Astrocyte of the spinal cord (primary cell): ENCODE data around the gene TALDO1.

ENCODE experiments used
- DNase-seq: peaks from one replicate; pipeline ENCODE4 v3.0.0; 2011; ENCODE audit warnings: low read depth, low spot score
- H3K4me3 ChIP-seq: 2 replicates; pipeline ENCODE4 v1.5.1; 2011; ENCODE audit warnings: low read depth, mild to moderate bottlenecking, low read length, moderate library complexity
- CTCF ChIP-seq: IDR thresholded peaks from 2 replicates; pipeline ENCODE4 v1.5.1; 2012; ENCODE audit warnings: low read depth, mild to moderate bottlenecking, low read length, inconsistent platforms
- in situ Hi-C: cut with HindIII; loops from 2 replicates; pipeline ENCODE4 v1.10.0; 2017; ENCODE audit warnings: low sequenced_read_pairs

Gene TALDO1

DNA sequence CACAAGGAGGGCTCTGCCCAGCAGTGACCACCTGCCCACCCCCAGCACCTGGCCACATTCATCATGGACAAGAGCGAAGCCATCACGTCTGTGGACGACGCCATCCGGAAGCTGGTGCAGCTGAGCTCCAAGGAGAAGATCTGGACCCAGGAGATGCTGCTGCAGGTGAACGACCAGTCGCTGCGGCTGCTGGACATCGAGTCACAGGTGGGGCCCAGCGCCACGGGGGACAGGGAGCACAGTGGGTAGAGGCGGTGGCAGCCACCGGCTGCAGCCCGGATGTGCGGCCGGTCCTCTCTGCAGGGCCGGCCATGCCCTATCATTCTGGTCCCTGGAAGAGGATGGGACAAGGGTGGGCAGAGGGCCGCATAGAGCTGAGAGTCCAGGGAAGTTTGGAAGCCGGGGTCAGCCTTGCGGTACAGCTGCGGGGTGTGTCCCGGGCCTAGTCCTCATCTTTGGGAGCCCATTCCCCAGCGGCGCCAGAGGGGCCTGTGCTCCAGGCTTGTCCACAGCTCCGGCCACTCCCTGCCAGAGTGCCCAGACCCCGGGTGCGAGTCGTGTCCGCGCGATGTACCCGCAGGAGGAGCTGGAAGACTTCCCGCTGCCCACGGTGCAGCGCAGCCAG lies 27.1 kb upstream of the TALDO1 start:
- in situ Hi-C loops = no loop called here
- no peak overlapping the region for H3K4me3 ChIP-seq
- DNase-seq = no peak
- TF ChIP-seq CTCF = no peak

- TF ChIP-seq CTCF = no peak
- no peak overlapping the region for H3K4me3 ChIP-seq
- DNase-seq = no peak
- in situ Hi-C loops = no loop called here
Observed at GRCh38 chr11:720642-721246, 26.5 kb upstream of the TALDO1 start.

DNA sequence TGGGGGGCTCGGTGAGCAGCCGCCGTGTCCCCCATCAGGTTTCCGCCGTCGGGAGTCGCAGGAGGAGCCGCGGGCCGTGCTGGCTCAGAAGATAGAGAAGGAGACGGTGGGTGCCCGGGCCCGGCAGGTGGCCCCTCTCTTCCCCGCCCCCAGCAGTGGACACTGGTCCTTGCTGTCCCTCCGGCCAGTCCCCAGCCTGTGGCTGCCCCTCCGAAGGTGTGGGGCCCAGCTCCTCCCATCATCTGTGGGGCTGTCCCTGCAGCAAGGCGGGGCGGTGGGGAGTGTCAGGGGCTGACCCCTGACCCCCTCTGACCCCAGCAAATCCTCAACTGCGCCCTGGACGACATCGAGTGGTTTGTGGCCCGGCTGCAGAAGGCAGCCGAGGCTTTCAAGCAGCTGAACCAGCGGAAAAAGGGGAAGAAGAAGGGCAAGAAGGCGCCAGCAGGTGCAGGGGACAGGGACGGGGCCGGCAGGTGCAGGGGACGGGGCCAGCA lies 26.0 kb upstream of the TALDO1 start:
- in situ Hi-C loops = no loop called here
- no peak for TF ChIP-seq CTCF
- DNase-seq = no peak
- no peak overlapping the region for H3K4me3 ChIP-seq

- TF ChIP-seq CTCF = no peak
- no peak overlapping the region for H3K4me3 ChIP-seq
- no peak for DNase-seq
- in situ Hi-C loops = no loop called here
Observed at GRCh38 chr11:721741-722345, 25.4 kb upstream of the TALDO1 start.

DNA sequence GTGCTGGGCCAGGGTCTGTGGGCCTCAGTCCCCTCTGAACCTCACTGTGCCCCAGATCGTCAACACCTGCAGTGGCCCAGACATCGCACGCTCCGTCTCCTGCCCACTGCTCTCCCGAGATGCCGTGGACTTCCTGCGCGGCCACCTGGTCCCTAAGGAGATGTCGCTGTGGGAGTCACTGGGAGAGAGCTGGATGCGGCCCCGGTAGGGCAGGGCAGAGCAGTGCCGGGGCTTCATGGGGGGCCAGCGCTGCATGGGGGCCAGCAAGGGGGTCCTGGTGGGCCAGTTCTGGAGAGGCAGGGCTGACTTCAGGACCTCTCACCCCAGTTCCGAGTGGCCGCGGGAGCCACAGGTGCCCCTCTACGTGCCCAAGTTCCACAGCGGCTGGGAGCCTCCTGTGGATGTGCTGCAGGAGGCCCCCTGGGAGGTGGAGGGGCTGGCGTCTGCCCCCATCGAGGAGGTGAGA lies 24.9 kb upstream of the TALDO1 start:
- H3K4me3 ChIP-seq = no peak overlapping the region
- in situ Hi-C loops = no loop called here
- TF ChIP-seq CTCF = no peak
- DNase-seq = no peak

DNA sequence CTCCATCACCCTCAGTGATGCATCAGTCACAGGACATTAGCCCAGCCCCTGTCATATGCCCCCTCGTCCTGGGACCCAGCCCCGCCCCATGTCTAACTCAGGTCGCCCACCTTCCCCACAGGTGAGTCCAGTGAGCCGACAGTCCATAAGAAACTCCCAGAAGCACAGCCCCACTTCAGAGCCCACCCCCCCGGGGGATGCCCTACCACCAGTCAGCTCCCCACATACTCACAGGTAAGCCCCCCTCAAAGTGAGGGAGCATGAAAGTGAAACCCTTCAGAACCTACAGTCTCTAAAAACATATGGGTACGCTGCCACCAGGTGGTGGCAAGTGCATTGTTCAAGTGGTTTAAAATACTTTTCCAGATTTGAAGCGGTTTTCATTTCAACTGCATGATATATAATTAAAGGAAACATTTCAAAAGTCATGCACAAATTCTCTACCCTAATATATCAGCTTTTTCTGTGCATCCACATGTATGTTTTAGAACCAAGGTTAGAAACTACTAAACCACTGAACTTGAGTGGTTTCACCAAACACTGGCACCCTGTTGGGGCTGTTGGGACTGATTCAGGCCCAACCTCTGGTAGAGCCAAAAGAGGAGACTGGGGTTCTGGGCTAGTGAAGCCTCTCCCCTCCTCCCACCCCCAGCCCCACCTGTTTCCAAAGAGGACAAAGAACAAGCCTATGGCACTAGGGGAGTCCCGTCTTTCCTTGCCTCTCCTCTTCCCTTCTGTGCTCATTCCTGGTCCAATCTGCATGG lies 24.0 kb upstream of the TALDO1 start:
- peak; percentile 62 for TF ChIP-seq CTCF
- in situ Hi-C loops = no loop called here
- DNase-seq = peak; percentile 63
- no peak overlapping the region for H3K4me3 ChIP-seq
